ENCODE measurements around the gene ISOC2.
A peak's percentile ranks its signal among the peaks of the same experiment; 100 is the strongest.
"Not testable (repeated sequence)": the region's sequence is repeated elsewhere in the genome, so short reads cannot be mapped to it uniquely, and the experiment has no call there.

Gene ISOC2

DNA sequence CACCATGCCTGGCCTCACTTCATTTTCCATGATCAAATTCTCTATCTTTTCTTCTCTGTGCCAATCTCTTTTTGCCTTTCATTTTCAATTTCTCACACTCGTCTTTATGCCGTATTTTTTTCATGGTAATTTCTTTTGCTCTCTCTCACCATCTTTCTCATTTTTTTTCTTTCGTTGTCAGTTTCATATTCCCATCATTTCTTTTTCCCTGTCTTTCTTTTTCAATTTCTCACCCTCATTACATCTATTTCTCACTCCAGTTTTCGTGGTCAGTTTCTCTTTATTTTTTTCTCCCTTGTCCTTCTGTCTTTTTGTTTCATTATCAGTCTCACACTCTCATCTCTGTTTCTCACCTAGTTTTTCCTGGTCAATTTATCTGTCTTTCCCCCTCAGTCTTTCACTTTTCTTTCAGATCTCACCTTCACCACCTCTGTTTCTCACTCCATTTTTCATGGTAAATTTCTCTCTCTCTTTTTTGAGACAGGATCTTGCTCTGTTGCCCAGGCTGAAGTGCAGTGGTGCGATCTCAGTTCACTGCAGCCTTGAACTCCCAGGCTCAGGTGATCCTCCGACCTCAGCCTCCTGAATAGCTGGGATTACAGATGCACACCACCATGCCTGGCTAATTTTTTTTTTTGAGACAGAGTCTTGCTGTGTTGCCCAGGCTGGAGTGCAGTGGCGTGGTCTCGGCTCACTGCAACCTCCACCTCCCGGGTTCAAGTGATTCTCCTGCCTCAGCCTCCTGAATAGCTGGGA lies 40.9 kb upstream of the ISOC2 start:
- TF ChIP-seq, protein P1, sequence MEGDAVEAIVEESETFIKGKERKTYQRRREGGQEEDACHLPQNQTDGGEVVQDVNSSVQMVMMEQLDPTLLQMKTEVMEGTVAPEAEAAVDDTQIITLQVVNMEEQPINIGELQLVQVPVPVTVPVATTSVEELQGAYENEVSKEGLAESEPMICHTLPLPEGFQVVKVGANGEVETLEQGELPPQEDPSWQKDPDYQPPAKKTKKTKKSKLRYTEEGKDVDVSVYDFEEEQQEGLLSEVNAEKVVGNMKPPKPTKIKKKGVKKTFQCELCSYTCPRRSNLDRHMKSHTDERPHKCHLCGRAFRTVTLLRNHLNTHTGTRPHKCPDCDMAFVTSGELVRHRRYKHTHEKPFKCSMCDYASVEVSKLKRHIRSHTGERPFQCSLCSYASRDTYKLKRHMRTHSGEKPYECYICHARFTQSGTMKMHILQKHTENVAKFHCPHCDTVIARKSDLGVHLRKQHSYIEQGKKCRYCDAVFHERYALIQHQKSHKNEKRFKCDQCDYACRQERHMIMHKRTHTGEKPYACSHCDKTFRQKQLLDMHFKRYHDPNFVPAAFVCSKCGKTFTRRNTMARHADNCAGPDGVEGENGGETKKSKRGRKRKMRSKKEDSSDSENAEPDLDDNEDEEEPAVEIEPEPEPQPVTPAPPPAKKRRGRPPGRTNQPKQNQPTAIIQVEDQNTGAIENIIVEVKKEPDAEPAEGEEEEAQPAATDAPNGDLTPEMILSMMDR (IDR thresholded peaks at IDR 0.05; ENCODE audit: low read length, missing control alignments), result no peak
- no peak for DNase-seq (ENCODE audit: low read depth)
- no peak overlapping the region for H3K4me3 ChIP-seq (replicated peaks; ENCODE audit: low read depth, low read length)

- H3K4me3 ChIP-seq (replicated peaks; ENCODE audit: low read depth, low read length), result no peak overlapping the region
- no peak for DNase-seq (ENCODE audit: low read depth)
- TF ChIP-seq, protein P1 (IDR thresholded peaks at IDR 0.05; ENCODE audit: low read length, missing control alignments), result no peak
Measured at GRCh38 chr19:55500368-55500952, 39.0 kb upstream of the ISOC2 start.

DNA sequence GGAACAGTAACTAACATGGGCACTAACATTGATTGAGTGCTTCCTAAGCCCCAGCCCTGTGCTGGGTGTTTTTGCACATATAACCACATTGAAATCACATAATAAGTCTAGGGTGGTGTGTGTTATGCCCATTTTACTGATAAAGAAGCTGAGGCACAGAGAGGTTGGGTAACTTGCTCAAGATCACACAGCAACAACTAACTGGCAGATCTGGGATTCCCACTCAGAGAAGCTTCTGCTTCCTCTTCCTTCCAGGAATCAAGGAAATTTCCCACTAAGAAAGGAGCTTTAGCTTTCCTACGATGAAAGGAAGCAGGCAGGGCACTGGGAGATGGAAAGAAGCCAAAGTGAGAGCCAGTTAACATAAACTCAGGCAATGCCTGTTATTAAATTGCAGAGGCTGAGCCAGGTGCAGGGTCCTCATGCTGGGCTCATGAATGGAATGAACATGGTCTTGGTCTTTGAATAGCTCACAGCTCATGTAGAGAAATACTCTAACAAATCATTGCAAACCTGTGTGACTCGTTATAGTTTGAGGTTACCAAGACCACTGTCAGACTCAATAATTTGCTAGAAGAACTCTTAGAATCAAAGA lies 36.9 kb upstream of the ISOC2 start:
- TF ChIP-seq, protein P1 (IDR thresholded peaks at IDR 0.05; ENCODE audit: low read length, missing control alignments), result no peak
- H3K4me3 ChIP-seq (replicated peaks; ENCODE audit: low read depth, low read length), result no peak overlapping the region
- DNase-seq (ENCODE audit: low read depth), result no peak

- no peak overlapping the region for H3K4me3 ChIP-seq (replicated peaks; ENCODE audit: low read depth, low read length)
- TF ChIP-seq, protein P1 (IDR thresholded peaks at IDR 0.05; ENCODE audit: low read length, missing control alignments), result no peak
- DNase-seq (ENCODE audit: low read depth), result no peak
Measured at GRCh38 chr19:55497763-55498162, 36.3 kb upstream of the ISOC2 start.

DNA sequence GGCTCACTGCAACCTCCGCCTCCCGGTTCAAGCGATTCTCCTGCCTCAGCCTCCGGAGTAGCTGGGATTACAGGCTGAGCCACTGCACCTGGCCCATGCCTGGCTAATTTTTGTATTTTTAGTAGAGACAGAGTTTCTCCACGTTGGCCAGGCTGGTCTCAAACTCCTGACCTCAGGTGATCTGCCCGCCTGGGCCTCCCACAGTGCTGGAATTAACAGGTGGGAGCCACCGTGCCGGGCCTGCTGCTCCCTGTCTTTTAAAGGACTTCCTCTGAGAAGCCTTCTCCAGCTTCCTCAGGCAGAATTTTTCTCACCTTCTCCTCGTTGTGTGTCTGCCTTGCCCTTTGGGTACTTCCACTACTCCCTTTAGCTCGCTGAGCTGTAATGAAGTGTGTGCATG lies 35.4 kb upstream of the ISOC2 start:
- H3K4me3 ChIP-seq (replicated peaks; ENCODE audit: low read depth, low read length); DNase-seq (ENCODE audit: low read depth): not testable (repeated sequence)

DNA sequence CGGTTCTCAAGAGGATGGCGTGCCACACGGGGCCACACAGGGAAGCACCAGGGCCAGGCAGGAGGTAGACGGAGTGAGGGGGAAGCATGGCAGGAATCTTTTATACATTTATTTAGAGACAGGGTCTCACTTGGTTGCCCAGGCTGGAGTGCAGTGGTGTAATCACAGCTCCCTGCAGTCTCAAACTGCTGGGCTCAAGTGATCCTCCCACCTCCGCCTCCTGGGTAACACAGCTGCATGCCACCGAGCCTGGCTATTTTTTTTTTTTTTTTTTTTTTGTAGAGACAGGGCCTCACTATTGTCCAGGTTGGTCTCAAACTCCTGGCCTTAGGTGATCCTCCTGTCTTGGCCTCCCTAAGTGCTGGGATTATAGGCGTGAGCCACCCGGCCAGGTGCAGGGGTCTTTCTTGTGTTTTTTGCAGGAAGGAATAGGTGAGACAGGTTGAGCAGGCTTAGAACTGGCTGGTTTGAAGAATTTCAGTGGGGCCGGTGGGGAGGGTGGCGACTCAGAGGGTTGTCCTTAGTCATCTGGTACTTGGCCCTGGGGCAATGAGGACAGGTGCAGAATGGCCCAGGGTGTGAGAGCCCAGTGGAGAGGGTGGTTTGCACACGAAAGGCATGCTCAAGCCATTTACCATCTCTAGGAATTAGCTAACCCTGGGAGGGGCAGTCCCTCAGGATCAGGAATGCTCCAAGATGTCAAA lies 34.4 kb upstream of the ISOC2 start:
- TF ChIP-seq, protein P1 (IDR thresholded peaks at IDR 0.05; ENCODE audit: low read length, missing control alignments), result no peak
- H3K4me3 ChIP-seq (replicated peaks; ENCODE audit: low read depth, low read length), result no peak overlapping the region
- DNase-seq (ENCODE audit: low read depth), result no peak

- peak; percentile 94 for DNase-seq (ENCODE audit: low read depth)
- TF ChIP-seq, protein P1 (IDR thresholded peaks at IDR 0.05; ENCODE audit: low read length, missing control alignments), result no peak
- peak overlapping the region; percentile 65 for H3K4me3 ChIP-seq (replicated peaks; ENCODE audit: low read depth, low read length)
Measured at GRCh38 chr19:55494172-55494761, 32.8 kb upstream of the ISOC2 start.
